GM21447 (cell line): ENCODE data around the gene ELFN2.
"Not testable (repeated sequence)": the region's sequence is repeated elsewhere in the genome, so short reads cannot be mapped to it uniquely, and the experiment has no call there.

Experiments used
- ATAC-seq: cut with Tn5 transposase; IDR thresholded peaks from one replicate; pipeline ENCODE4 v1.9.1; 2021; ENCODE audit not compliant: unreplicated experiment

ELFN2 gene

GRCh38 chr22:37337204-37337943, 89.9 kb downstream of the ELFN2 start:
- ATAC-seq = no peak

GRCh38 chr22:37336579-37336978, 90.7 kb downstream of the ELFN2 start:
- no peak for ATAC-seq

- no peak for ATAC-seq
Observed at GRCh38 chr22:37335806-37336199, 91.5 kb downstream of the ELFN2 start.

GRCh38 chr22:37334859-37335805, 92.1 kb downstream of the ELFN2 start:
- no peak for ATAC-seq

GRCh38 chr22:37334461-37334858, 92.8 kb downstream of the ELFN2 start:
- ATAC-seq = no peak

- ATAC-seq = no peak
Observed at GRCh38 chr22:37333724-37334460, 93.4 kb downstream of the ELFN2 start.

GRCh38 chr22:37331856-37332536, 95.3 kb downstream of the ELFN2 start:
- no peak for ATAC-seq

GRCh38 chr22:37331034-37331428, 96.2 kb downstream of the ELFN2 start:
- no peak for ATAC-seq

- no peak for ATAC-seq
Observed at GRCh38 chr22:37330200-37331033, 96.9 kb downstream of the ELFN2 start.

GRCh38 chr22:37329238-37330140, 97.8 kb downstream of the ELFN2 start:
- no peak for ATAC-seq

- not testable (repeated sequence) for ATAC-seq
Observed at GRCh38 chr22:37328538-37329237, 98.6 kb downstream of the ELFN2 start.

- no peak for ATAC-seq
Observed at GRCh38 chr22:37328017-37328416, 99.3 kb downstream of the ELFN2 start.

GRCh38 chr22:37326726-37327125, 100.6 kb downstream of the ELFN2 start:
- ATAC-seq = no peak

GRCh38 chr22:37325039-37325395, 102.3 kb downstream of the ELFN2 start:
- ATAC-seq = no peak

GRCh38 chr22:37324340-37325038, 102.8 kb downstream of the ELFN2 start:
- ATAC-seq = no peak

- ATAC-seq = no peak
Observed at GRCh38 chr22:37320726-37321677, 106.3 kb downstream of the ELFN2 start.

GRCh38 chr22:37319469-37319868, 107.8 kb downstream of the ELFN2 start:
- no peak for ATAC-seq
